ENCODE data around the gene SAFB2.

The SAFB2 gene

DNA sequence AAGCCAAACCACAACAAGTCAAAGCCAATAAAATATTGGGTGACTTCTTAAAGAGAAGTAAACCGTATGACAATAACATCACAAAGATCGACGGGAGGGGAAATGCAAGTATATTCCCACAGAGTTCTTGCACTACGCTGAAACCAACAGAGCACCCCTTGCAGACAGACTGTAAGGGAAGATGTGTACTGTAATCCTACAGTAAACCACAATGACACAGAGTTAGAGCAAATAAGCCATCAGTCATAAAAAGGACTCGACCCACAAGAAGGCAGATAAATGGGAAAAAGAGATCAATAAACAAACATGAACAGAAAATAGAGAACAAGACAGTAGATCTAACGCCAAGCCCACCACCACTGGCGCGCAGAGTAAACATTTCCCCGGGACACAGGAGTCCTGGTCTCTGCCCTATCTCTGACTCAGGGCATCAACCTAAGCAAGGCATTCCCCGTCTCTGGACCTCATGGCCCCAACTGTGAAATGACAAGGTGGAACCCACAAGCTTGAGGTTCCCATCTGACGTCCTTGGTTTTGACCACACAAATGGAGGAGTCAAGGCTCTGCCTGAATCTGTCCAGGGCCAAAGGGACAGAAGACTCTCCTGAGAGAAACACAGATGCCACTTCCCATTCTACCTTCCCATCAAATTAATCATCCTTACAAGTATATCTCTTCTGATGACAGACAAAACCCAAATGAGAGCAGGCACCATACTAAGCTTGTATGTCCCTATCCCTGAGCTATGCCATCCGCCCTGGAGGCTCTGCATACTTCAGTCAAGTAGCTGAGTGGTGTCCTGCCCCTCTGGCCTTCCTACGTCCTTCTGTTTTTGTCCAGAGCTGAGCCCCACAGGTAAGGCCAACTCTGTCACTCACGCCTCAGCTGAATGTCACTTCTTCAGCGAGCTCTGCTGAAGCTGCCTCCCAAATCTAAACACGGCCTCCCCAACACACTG, 15.0 kb downstream of the SAFB2 start:
- no peak for DNase-seq (ENCODE audit: low spot score)

DNA sequence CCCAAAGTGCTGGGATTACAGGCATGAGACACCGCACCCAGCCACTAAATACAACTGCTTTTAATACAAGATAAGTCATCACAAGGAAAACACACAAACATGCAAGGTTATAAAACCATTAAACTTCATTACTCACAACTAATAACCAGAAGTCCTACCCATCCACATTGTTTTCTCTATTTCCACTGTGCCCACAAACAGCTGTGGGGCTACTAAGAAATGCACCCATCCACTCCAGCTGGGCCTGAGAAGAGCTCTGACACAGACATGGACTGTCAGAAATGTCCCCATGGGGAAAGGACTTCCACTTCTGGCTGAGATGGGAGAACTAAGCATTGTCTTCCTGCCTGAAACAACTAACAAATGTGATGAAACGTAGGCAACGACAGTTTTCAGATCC, 17.2 kb downstream of the SAFB2 start:
- DNase-seq (ENCODE audit: low spot score): no peak

GRCh38 chr19:5603626-5604025, 18.9 kb downstream of the SAFB2 start:
- no peak for DNase-seq (ENCODE audit: low spot score)

DNA sequence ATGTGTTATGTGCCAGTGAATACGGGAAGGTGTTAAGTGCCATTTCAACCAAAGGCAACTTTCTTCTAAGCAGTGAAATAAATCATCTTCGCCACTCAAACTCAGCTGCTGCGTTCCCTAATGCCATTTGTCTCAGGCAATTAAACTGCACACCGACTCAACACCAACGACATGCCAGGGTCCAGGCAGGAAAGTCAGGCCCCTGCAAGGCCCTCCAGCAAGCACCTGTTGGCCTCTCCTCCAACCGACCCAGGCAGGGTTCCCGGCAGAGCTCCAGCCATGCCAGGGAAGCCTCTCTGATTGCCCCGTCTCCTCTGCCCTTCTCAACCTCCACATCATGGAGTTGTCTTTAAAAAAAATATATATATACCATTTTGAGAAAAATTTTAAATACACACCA, 21.8 kb downstream of the SAFB2 start:
- no peak for DNase-seq (ENCODE audit: low spot score)

GRCh38 chr19:5595745-5596144, 26.8 kb downstream of the SAFB2 start:
- no peak for DNase-seq (ENCODE audit: low spot score)

- no peak for DNase-seq (ENCODE audit: low spot score)
Observed at GRCh38 chr19:5595129-5595528, 27.4 kb downstream of the SAFB2 start.

DNA sequence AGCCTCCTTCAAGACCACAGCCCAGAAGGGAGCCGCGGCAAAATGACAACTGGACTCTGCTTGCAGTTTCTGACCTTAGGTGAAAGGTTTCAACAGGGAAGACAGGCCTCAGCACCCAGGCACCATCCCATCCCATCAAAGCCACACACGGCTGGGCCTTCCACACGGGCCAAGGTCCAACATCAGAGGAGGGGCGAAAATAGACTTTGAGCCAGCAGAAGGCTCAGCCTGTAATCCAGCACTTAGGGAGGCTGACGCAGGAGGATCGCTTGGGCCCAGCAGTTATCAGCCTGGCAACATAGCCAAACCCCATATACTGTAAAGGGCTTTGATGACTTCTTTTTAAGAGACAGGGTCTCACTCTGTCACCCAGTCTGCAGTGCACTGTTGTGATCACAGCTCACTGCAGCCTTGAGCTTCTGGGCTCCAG, 28.0 kb downstream of the SAFB2 start:
- DNase-seq (ENCODE audit: low spot score): peak; percentile 63

DNA sequence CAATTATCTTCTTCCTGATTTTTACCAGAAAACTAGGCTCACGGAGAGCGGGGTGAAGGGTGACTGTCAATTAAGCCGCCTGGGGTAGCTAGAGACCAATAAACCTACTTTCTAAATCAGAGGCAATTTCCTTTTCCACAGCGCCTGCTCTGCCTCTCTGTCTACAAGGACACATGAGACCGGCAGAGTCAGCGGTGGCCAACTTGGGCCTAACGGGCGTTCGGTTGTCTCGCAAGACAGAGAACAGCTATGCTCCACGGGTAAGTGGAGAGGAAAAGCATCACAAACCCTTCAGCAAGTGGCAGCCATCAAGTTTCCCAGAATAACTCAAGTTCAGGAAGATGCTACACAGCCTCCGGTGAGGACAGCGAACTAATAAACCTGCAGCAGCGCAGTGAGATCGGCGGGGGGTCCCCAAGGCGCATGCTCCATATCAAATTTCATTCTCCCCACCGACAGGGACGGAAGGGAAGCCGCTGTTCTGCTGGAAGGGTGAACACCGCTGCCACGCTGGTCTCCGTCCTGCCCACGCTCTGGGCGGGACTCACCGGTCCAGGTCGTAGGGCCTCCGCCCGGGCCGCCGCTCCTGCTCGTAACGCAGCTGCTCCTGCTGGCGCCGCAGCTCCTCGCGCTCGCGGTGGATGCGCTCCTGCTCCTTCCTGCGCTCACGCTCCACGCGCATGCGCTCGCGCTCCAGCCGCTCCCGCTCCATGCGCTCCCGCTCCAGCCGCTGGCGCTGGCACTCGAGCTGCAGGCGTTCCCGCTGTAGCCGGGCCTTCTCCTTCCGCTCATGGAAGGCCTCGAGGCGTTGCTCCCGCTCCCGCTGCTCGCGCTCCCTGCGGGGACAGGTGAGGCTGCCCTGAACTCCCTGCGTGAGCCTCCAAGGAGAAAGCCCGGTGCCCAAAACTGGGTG, 29.0 kb downstream of the SAFB2 start:
- DNase-seq (ENCODE audit: low spot score): no peak

DNA sequence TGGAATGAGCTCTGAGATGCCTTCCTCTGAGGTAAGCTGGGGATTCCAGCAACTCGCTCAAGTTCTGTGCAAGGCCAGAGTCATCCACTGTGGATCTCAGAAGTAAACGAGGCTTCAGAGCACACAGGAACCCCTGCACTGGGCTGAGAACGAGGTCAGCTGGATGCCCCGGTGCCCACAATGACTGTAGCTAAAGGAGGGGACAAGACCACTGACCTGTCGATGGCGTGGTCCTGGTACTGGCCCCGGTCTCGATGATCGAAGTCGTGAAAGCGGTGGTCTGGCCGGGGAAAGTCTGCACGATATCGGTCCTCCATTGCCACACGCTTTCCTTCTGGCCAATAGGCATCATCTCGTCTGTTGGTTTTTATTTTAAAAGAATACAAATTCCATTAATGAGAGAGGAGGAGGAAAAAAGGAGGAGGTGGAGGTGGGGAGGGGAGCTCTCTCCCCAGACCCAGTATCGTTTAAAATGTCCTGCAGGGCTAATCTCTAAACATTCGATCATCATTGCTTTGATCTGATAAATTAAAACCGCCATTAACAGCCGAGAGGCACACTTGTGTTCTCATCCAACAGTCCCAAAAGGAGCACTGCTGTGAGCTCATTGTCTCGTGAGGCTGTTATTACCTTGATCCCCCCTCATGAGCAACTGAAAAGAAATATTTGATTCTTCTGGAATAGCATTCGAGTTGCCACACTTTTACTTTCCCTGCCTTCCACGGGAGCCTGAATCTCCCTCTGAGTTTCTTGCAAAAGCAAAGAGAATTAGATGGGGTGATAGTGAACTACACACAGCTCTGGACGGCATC, 29.8 kb downstream of the SAFB2 start:
- no peak for DNase-seq (ENCODE audit: low spot score)

- DNase-seq (ENCODE audit: low spot score): no peak
Observed at GRCh38 chr19:5591476-5591875, 31.1 kb downstream of the SAFB2 start.

DNA sequence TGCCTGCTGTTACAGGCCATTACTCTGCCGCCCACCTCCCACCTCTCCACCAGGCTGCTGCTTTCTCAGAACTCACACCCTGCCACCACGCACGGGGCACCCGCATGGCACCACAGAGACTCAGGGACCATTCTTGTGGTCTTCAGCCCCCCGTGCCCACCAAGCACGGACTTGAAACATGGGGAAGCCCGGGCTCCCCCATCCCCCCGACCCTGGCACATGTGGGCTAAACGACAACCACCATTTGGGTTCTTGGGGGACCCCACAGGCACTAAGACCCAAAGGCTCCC, 31.8 kb downstream of the SAFB2 start:
- DNase-seq (ENCODE audit: low spot score): no peak

DNA sequence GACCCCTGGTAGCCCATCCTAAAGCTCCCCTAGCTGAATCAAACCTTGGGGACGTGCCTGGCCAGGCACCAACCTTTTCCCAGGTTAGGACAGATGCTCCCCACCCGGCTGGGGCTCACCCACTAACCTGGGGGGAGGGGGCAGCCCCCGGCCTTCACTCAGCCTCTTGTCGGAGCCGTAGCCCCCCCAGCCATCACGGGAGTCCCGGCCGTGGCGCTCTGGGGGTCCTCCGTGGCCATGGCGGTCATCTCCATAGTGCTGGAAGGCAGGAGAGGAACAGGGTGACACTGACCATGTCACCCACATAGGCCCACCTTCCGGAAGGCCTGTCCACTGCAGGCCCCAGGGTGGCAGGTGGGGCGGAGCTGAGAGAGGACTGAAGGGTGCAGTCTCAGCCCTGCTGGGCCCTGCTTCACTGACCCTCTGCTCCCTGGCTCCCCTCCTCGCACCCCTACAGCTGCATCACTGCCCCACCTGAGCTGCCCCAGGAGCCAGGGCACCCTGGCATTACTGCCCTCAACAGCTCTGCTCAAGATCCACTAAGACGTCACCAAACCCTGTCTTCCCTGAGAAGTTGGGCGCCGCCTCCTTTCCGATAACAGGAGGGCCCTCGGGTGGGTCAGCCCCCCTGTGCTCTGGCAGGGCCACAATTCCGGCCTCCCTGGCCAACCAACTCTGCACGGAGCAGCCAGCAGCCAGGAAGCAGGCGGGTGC, 32.3 kb downstream of the SAFB2 start:
- no peak for DNase-seq (ENCODE audit: low spot score)

DNA sequence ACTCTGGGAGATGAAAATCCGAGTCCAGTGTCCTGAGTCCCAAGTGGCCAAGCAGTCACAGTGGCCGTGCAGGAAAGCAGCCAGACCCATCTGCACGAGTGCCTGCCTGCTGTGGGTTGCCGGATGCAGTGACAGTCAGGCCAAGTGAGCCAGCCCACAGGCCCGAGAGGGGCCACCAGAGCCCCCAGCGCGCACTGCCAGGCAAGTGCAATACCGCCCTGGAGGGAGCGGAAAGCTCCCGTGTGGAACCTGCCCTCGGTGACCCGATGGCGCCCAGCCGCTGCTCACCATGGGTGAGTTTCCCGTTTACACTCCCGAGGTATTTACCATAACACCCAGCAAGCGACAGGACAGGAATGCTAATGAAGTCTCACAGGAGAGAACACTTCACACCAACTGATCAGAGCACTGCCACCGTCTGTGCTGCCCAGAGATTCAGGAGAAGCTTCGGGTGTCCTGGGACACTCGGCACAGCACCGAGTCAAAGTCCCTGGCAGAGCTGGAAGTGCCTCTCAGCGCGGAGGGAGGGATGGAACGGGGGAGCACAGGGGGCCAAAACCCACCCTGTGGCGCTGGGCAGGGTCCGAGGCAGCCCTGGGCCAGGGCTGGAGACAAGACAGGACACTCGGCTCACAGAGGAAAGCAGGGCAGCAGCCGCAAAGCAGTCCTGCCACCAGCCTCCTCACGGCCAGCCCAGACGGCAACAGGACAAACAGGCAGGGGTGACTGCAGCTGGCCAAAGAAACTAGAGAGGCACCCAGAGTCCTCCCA, 33.5 kb downstream of the SAFB2 start:
- DNase-seq (ENCODE audit: low spot score): no peak

DNA sequence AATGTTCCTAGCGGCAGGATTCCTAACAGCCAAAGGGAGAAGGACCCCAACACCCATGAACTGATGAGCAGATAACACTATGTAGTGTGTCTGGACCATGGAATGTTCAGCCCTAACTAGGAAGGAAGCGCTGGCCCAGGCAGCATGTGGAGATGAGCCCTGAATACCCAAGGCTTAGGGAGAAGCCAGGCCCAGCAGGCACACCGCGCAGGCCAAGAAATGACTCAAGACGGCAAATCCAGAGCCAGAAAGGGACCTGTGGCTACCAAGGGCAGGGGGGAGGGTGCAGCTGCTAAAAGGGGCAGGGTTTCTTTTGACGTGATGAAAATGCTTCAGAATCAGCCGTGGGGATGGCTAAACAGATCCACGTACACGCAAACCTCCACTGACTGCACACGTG, 34.1 kb downstream of the SAFB2 start:
- DNase-seq (ENCODE audit: low spot score): no peak

- DNase-seq (ENCODE audit: low spot score): no peak
Observed at GRCh38 chr19:5587661-5588060, 34.9 kb downstream of the SAFB2 start.

GRCh38 chr19:5587071-5587455, 35.5 kb downstream of the SAFB2 start:
- DNase-seq (ENCODE audit: low spot score): no peak

DNA sequence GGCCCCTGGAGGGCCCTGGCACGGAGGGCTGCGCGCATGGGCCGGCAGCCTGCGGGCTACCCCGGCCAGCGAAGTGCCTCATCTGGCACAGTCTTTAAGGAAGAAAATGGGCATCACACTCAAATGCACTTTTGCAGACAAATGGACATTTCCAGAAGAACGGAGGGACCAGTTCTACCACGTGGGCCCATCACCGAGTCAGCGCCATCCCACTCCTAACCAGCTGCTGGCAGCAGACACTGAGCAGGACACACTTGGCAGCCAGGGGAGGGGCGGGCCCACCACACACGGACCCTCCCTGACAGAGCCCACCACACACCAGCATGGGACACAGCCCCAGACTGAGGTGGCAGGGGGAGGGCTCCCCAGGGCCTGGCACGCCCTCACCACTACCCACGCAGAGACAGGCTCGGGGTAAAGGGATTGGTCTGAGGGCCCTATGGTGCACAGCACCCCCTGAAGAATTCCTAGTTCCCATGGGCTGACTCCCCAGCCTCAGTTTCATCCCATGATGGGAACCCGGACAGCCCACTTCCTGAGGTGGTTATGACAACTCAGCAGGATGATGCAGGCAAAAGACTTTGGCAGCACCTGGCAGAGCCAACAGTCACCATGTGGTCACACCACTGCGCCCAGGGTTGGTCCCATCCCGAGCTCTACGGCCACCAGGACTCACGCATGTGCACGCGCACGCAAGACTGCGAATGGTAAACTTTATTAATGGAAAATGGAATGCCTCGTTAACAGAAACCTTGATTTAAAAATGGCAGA, 36.1 kb downstream of the SAFB2 start:
- no peak for DNase-seq (ENCODE audit: low spot score)

DNA sequence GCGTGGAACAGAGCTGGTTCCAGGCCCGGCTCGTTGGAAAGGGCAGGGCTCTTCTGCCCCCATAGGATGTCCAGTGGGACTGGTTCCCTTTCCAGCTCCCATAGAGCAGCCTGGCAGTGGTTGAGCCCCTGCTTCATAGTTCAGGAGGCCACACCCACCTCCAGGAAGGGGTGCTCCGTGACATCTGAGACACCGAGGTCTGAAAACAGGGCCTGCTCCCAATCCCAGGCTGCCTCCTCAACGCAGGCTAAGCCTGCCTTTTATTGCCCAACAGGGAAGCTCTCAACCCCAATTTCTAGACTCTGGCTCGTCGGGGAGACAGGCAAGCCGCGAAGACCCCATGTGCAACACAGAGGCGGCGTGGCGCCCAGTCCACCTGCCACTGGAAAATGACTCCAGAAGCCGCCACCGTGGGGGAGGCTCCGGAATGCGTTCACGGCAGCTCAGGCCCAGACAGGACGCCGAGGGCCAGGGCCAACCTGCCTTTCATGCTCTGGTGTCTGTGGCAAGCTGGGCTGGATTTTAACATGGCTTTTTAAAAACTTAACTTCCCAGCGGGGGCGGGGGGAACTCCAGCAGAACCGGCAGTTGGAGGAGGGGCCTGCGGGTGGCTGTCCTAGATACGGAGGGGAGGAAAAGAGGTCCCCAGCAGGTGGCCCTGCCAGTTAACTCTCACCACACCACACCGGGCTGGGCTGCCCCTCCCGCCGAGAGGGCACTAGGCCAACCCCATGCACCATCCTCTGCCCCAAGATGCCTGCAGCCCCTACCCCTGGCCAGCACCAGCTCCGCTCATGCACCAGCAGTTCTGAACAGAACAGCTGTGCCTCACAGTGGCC, 36.9 kb downstream of the SAFB2 start:
- no peak for DNase-seq (ENCODE audit: low spot score)

- no peak for DNase-seq (ENCODE audit: low spot score)
Observed at GRCh38 chr19:5580161-5580571, 42.4 kb downstream of the SAFB2 start.

All from HuH-7 (cell line).